ENCODE results near the gene TMEM174.
"Not testable (repeated sequence)": the region's sequence is repeated elsewhere in the genome, so short reads cannot be mapped to it uniquely, and the experiment has no call there.

The TMEM174 gene

GRCh38 chr5:73197637-73198257 lies 24.8 kb downstream of the TMEM174 start:
- DNase-seq, result no peak

- no peak for DNase-seq
These were observed 26.0 kb downstream of the TMEM174 start for GRCh38 chr5:73198833-73199592.

GRCh38 chr5:73199671-73200070 lies 26.7 kb downstream of the TMEM174 start:
- no peak for DNase-seq

- peak; percentile 91 for DNase-seq
These were observed 28.8 kb downstream of the TMEM174 start for GRCh38 chr5:73201547-73202513.

GRCh38 chr5:73204332-73204731 lies 31.3 kb downstream of the TMEM174 start:
- DNase-seq, result no peak

GRCh38 chr5:73204733-73205132 lies 31.7 kb downstream of the TMEM174 start:
- DNase-seq, result no peak

GRCh38 chr5:73205305-73205704 lies 32.3 kb downstream of the TMEM174 start:
- no peak for DNase-seq

GRCh38 chr5:73207239-73207638 lies 34.2 kb downstream of the TMEM174 start:
- DNase-seq, result not testable (repeated sequence)

GRCh38 chr5:73209075-73209474 lies 36.1 kb downstream of the TMEM174 start:
- not testable (repeated sequence) for DNase-seq

- DNase-seq, result not testable (repeated sequence)
These were observed 39.7 kb downstream of the TMEM174 start for GRCh38 chr5:73212693-73213092.

GRCh38 chr5:73213566-73213998 lies 40.6 kb downstream of the TMEM174 start:
- DNase-seq, result no peak

- no peak for DNase-seq
These were observed 41.3 kb downstream of the TMEM174 start for GRCh38 chr5:73214306-73214705.

GRCh38 chr5:73214996-73215395 lies 42.0 kb downstream of the TMEM174 start:
- no peak for DNase-seq

- no peak for DNase-seq
These were observed 42.5 kb downstream of the TMEM174 start for GRCh38 chr5:73215531-73215890.

GRCh38 chr5:73215891-73216610 lies 43.1 kb downstream of the TMEM174 start:
- peak; percentile 85 for DNase-seq

GRCh38 chr5:73218552-73219171 lies 45.7 kb downstream of the TMEM174 start:
- DNase-seq, result no peak

- not testable (repeated sequence) for DNase-seq
These were observed 46.3 kb downstream of the TMEM174 start for GRCh38 chr5:73219336-73219735.

- no peak for DNase-seq
These were observed 48.2 kb downstream of the TMEM174 start for GRCh38 chr5:73221161-73221560.

GRCh38 chr5:73221726-73222125 lies 48.7 kb downstream of the TMEM174 start:
- DNase-seq, result no peak

- DNase-seq, result no peak
These were observed 49.2 kb downstream of the TMEM174 start for GRCh38 chr5:73222173-73222572.

All from activated CD8-positive, alpha-beta memory T cell treated with anti-CD3 and anti-CD28 coated beads for 24 hours (primary cell).